Fibroblast of skin of scalp (primary cell): ENCODE measurements around the gene MAST4.
"Not testable (repeated sequence)": the region's sequence is repeated elsewhere in the genome, so short reads cannot be mapped to it uniquely, and the experiment has no call there.

Source experiments
- DNase-seq: peaks from one replicate; pipeline ENCODE4 v3.0.0-alpha.2; 2013

Gene MAST4

DNA sequence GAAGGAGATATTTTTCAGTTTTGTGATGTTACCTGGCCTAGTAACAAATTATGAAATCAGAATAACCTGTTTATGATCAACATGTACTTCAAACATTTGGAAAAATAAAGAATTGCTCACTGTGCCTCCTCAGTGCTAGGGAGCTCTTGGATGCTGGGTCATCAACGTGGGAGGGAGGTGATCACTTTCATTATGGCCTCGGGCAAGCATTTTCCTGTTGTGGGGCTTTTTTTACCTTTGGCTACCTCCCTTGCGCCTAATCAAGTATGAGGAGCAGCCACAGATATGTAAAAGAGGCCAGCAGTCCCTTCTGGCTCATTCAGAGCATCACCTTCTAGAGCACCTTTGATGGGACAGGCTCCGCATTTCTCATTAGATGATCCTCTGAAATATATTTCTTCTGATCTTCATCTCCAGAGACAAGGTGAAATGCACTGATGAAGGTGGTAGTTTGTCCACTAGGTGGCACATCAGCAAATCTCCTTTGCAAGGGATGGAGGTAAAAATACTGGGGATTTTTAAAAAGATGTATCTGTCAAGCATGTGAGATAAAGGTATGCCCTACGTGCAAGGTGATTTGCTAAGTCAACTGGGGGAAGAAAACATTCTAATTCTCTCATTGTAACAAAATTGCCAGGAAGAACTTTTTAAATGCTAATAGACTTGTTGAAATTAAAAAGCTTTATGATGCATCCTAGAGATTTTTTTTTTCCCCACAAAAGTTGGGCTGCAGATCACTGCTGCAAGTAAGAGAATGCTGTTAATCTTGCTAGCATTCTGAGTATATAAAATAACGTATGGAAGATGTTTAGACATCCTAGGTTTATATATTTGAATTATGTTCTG is 218.2 kb downstream of the MAST4 start:
- peak; percentile 44 for DNase-seq

DNA sequence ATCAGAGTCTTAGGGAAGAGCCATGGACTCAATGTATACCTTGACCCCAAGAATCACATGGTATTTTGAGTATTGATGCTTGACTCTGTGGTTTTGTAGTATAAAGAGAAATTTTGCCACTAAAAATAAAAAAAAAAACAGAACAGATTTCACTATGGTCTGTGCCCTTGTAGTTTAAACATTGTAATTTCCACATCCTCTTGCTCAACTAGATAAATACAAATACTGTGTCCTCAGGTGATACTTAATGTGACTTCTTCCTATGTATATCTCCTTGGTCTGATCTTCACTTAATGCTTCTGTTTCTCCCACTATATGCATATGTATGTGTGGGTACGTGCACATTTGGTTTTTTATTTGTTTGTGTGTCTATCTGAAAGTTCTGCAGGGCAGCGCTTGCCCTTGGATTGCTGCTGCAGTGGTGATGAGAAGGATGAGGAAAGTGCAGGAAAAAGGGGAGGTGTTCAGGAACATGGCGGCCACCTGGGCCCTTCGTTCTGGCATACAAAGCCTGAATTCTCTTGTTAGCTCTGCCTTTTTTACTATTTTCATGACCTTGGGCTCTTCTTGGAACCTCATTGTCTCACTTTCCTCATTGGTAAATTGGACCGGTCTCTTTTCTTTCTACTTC is 222.2 kb downstream of the MAST4 start:
- DNase-seq: no peak

DNA sequence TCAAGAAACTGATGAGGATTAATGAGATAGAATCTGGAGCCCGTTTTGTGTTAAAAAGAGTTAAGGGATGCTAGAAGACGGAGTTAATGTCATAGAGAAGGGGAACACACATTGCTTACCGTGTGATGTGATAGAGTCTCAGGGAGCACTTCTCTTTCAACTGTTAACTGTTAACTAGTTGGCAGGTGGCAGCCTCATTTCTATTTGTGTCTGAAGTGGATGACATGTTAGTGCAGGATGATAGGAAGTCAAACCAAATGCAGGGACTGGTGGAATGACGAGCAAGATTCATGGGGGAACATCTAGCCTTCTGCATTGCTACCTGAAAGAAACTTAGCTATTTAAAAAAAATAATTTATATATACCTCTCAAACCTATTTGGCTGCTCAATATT is 222.7 kb downstream of the MAST4 start:
- no peak for DNase-seq

DNA sequence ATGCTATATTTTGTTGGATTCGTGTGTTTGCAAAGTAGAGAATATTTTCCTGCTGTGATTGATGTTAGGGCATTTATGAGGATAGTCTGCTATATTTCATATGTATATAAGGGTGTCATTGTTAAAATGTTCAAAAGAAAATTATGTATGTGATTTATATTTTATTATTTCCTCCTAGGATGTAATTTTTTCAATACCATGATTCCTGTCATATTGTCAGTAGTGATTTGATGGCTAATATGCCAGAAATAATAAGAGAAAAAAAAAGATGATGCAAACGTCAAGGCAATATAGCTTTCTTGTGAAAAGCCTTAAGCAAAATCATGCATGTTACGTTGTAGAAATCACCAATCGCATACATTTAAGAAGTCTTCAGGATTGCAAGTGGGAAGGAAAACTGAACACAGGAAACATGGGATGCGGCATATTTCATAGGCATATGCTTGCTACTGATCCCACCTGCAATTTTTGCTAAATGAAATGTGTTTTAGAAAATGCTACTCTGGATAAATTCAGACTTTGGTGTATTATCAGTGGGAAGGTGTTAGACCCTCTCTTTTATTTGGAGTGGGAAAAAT is 224.5 kb downstream of the MAST4 start:
- DNase-seq: no peak

DNA sequence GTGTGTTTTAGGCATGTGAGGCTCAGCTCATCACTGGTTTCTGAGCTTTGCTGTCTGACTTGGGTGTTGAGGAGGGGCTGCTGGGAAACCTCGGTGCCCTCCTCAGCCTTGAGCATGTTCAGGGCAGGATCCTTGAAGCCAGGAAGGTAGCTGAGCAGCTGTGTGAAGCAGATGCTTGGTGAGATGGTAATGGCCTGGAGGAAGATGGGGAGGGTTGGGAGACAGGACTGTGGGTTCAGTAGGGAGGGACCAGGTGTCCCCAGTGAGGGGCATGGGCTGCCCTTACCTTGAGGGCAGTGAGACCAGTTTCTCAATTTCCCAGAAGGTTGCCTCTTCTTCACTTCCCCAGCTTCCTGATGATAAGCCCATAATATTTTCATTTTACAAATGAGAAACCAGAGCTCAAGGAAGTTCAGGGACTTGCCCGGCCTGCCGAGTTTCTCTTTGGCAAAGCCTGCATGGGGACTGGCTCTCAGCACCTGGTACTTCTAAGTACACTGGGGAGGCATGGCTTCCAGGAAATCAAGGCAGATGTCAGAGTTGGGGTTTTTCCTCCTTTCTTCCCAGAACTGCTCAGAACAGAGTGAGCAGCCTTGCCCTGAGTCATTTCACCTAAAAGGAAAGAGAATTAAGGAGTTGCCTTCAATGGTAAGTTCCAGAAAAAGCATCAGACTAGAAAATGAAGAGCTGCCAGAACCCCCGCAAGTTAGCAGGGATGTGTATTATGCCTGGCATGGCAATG is 225.7 kb downstream of the MAST4 start:
- DNase-seq: no peak

DNA sequence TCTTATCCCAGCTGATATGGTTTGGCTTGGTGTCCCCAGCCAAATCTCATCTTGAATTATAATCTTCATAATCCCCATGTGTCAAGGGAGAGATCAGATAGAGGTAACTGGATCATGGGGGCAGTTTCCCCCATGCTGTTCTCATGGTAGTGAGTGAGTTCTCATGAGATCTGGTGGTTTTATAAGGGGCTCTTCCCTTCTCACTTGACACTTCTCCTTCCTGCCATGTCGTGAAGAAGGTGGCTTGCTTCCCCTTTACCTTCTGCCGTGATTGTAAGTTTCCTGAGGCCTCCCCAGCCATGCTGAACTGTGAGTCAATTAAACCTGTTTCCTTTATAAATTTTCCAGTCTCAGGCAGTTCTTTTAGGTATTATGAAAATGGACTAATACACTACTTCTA is 226.7 kb downstream of the MAST4 start:
- not testable (repeated sequence) for DNase-seq

DNA sequence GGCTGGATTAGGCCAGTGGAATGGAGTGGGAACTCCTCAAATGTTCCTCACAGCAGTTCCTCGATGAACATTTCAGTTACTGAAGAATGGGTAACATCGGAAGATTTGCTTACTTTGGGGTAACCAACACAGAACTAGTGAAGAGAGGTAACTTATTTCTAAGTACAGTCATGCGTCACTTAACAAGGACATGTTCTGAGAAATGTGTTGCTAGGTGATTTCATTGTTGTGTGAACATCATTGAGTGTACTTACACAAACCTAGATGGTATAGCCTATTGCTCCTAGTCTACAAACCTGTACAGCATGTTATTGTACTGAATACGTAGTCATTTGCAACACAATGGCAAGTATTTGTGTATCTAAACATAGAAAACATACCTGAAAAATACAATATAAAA is 228.3 kb downstream of the MAST4 start:
- DNase-seq: no peak

DNA sequence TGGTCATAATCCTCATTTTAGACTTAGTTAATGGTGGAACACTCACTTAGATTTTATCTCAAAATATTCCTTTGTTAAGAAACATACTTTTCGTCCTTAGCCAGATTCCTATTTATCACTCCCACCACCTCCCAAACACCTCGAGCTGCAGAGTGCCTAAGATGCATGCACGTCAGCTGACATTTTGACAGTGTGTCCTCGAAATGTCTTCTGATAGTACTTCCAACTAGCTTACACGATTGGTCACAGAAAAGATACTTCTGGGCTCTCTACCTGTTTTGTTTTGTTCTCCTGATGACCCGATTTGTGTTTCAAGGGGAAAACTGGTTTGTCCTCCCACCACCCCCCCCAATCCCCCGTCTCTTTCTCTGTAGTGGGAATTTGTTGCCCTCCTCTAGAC is 230.1 kb downstream of the MAST4 start:
- no peak for DNase-seq

DNA sequence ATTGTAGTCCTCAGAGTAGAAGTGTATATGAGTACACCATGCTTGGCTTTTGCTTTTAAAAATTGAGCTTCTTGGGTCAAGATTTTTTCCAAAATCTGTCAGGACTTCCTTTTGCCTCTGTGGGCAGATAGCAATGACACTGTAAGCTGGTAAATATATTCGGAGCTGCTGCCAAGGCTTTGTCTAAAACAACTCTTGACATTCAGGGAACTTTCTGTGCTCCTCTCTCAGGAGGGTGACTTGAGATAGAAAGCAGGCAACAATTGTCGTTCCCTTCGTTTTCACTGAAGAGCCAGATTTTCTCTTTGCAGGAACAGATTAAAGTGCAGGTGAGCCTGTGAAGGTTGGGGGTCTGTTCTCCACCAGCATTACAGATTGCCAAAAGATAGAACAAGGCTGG is 230.5 kb downstream of the MAST4 start:
- DNase-seq: no peak

DNA sequence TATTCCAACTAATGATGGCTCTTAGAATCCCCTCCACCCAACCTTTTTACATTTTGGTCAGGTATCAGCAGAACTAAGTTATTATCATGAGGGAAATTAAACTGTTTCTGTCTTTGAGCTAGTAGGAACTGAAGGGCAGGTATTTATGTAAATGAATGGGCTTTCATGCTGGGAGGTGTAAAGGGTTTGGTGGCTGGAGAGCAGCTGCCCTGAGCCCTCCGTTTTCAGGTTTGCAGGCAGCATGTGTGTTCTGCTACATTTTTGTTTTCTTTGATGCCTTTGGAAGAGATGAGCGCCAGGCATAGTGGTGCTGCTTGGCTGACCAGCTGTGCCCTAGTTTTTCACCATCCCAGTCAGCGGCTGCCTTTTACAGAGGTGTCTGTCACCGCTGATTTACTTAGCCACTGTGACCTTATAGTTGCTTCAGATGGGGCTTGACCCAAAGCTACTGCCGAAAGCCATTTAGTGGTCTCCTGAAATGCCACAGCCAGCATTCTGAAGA is 231.9 kb downstream of the MAST4 start:
- DNase-seq: no peak

DNA sequence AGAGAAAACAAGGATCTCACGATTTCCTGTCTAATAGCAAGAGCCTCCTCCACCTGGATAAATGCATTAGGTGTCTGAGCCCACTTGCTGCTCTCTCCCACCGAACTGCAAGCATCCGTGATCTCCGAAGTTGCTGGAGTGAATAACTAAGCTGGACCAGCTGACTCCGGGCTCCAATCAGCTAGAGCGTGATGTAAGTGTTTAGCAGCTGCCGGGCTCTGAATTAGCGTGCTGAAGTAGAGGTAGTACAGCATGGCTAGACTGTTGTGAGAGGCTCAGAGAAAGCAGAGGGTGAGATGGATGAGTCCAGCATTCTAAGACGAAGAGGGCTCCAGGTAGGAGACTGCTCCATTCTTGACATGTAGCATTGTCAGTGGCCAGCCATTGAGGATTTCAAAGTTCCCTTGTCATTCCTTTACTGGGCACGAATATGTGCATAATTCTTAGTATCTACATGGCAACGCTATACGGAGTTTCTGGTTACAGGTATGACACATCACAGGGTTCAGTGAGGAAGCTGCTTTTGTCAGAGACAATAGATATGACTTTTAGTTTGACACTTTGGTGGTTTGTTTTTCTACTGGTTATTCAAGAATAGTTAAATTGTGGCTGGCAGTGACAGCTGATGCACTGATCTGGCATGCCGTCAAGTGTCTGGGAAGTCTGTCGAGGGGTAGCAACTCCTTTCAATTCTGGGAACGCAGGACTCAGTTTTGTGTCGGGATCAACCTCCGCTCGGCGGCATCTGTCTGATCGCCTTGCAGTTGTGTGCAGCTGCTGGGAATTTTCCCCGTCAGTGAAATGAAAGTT is 232.6 kb downstream of the MAST4 start:
- peak; percentile 60 for DNase-seq

DNA sequence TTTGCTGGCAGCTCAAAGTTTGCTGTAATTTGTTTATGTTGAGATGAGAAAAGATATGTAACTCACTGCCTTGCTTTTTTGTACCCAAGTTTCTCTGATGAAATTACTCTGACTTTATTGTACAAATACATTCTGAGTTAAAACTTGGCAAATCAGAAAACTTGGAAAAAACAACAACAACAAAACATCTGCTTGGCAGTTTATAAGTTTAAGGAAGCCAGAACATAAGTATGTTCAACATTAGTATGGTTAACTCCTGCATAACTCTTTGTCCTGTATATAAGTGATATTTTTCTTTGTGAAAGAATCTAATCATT is 233.1 kb downstream of the MAST4 start:
- DNase-seq: no peak

DNA sequence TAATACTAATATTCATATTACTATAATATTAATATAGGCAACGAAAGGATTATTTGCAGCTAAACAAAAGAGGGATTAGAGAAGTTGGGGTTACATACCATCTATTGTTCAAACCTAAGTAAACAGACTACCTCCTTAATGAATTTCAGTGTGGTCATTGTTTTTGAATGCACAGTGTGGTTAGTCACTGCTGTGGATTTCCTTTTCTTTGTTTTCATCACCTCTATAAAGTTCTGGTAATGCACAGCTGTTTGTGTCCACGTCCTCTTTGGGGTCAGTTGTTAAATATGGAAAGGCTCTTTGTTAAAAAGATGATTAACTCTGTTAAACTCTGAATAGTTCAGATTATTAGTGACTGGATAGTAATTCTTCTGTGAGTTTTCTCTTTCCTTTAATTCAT is 233.6 kb downstream of the MAST4 start:
- no peak for DNase-seq

DNA sequence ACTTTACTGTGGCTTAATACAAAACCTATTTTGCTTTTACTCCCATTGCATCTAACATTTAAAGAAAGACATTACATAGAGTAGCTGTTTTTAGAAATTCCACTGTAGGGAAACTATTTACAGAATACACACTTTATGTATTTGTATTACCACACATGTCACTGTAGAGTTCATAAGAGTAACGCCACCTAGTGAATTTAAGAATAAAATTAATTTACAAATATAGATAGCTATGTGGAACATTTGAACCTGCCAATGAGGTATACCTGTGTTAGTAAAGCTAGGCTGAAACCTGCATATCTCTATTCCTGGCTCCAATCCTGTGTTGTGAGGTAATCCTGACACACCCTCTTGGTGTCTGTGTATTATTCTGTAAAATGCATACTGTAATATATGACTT is 234.4 kb downstream of the MAST4 start:
- no peak for DNase-seq

DNA sequence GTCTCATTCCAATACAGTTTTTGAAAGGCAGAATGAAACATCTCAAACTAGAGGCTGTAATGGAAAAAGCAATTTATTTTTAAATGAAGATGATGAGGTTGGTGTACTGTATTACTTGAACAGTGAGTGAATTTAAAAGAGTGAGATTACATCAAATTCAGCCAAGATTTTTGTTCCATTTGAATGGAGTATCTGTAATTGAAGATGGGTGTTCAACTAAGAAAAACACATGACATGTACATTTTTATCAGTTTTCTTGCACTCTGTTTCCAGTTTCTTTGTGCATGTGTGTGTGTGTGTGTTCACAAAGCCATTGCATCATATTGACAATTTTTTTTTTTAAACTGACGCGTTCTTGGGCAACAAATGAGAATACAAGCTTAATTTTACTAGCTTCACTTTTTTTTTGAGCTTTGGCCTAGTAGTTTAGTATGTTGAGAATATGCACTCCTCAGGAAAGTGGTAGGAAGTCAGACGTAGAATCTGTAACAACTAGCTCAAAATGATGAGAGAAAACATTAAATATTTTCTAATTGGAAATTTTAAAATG is 243.5 kb downstream of the MAST4 start:
- DNase-seq: no peak

DNA sequence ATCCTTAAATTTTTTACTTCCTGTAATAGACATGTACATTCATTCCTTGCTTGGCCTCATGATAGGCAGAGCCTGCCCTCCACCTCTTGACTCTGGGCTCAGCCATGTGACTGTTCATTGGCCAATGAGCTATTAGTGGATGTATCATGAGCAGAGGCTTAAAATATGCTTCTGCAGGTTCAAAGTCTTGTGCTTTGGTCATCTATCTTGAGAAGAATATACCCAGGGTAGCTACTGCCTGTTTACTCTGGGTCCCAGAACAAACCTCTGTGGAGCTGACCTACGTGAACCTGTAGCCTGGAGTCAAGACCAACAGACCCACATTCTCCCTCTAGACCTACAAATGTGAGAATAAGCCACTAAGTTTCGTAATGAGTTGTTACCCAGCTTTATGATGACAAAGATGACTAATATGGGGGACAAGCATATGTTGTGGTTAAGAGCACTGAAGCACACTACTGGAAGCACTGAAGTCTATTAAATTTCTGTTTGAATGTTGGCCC is 244.4 kb downstream of the MAST4 start:
- DNase-seq: no peak

DNA sequence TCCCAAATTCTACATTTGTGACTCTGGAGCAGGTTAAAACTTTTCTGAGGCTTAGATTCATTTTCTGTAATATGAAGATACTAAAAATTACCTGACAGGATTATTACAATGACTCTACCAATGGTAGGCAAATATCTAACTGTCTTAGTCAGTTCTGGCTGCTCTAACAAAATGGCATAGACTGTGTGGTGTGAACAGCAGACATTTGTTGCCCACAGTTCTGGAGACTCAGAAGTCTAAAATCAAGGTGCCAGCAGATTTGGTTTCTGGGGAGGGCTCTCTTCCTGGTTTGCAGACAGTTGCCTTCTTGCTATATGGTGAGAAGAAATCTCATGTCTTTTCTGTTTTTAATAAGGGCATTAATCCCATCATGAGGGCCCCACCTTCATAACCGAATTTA is 245.1 kb downstream of the MAST4 start:
- no peak for DNase-seq

DNA sequence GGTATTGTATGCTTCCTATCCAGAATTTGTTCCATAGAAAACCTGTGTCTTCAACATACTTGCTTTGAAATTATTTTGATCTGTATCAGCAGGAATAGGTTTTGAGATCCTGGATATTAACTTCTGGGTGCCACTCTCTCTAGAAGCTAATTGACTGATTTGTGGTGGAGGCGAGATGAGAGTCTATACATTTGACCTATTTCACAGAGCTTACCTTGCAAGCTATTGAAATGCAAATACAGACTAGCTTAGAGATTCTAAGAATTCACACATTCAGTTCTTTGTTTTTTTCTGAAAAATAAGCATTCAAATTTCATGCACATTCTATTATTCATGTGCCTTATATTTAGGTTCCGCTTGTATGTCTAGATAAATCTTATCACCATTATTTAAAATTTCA is 246.3 kb downstream of the MAST4 start:
- DNase-seq: no peak

DNA sequence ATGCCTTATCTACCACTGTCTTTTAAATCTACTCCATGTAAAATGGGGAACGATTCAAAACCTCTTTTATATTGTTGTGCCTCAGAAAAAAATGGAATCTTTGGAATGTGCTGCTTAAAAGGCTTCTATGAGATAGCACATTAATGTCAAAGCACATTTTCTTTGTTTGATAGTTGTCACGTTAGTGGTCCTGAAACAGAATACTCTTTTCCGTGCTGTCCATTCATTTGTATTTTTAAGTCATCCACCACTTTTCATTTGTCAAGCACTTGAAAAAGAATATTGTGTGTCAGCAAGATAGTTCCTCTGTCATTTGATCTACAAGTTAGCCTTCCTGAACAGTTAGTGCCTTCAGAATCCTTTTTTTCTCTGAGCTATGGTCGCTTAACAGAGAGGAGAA is 246.9 kb downstream of the MAST4 start:
- no peak for DNase-seq

DNA sequence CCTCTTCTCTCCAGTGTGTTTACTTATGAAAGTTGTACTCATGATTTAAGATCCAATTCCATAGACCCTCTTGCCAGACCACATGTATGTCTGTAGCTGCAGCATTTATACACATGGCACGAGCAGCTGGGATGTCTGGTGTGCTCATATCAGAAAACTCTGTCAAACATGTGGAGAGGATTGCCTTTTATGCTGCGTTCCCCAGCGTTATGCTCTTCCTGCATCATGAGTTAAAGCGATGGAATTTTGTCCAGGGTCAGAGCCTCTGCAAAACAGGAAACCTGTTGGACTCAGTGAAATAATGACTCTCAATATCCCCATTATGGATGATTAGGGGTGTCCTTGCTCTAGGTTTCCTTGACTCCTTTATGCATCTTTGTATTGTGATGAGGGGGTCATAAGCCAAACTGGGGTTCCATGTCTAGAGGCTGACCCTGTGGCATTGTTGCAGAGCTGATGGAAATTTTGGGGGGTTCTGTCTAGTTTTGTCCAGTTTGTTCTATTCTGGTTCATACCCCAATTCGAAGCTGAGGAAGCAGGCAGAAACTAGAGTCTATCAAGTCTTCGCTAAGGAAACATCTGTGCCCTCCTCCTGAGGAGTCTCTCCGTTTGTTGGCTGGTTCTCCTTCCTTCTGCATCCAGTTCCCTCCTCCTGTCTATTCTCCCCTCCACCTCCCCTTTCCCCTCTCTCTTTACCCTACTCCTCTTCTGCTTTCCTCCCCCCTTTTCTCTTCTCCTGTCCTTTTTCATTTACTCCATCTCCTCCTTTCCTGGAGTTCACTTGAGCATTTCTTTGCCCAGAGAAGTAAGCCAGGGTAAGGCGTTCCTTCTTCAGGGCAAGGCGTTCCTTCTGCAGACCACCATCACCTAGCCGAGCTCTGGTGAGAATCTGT is 252.8 kb downstream of the MAST4 start:
- peak; percentile 63 for DNase-seq

DNA sequence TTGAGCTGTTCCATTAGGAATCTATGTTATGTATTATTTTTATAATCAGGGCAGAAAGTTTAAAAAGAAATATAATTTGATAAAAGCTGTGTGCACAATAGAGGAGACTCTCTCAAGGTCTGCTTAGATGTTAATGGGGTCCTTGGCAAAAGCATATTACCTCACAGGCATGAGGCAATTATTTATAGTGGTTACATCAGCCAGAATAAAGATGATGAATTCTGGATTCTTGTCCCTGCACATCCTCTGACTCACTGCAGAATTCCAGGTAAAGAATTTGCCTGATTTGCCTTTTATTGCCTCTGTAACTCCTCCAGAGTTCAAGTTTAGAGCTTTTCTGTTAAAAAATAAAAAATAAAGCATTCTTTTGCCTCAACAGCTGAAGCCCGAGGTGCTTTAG is 253.6 kb downstream of the MAST4 start:
- peak; percentile 79 for DNase-seq
